Ishikawa (cell line): ENCODE results near the gene ABCD3.

Experiments used
- CEBPB ChIP-seq: IDR thresholded peaks from 2 replicates; pipeline ENCODE4 v1.6.1; 2012
- CREB1 ChIP-seq: IDR thresholded peaks from 2 replicates; pipeline ENCODE4 v1.6.1; 2012; ENCODE audit warnings: low read depth
- EP300 ChIP-seq: IDR thresholded peaks from 2 replicates; pipeline ENCODE4 v1.6.1; 2012; ENCODE audit warnings: borderline replicate concordance
- FOXM1 ChIP-seq: IDR thresholded peaks from 2 replicates; pipeline ENCODE4 v1.6.1; 2012; ENCODE audit warnings: low read depth, borderline replicate concordance
- NFIC ChIP-seq: IDR thresholded peaks from 2 replicates; pipeline ENCODE4 v1.6.1; 2012
- RAD21 ChIP-seq: IDR thresholded peaks from 2 replicates; pipeline ENCODE4 v1.6.1; 2012; ENCODE audit warnings: low read depth
- TAF1 ChIP-seq: IDR thresholded peaks from 2 replicates; pipeline ENCODE4 v1.6.1; 2012; ENCODE audit warnings: low read depth, mild to moderate bottlenecking
- YY1 ChIP-seq: IDR thresholded peaks from 2 replicates; pipeline ENCODE4 v1.6.1; 2012; ENCODE audit warnings: low read depth
- ZBTB7A ChIP-seq: IDR thresholded peaks from 2 replicates; pipeline ENCODE4 v1.6.1; 2012; ENCODE audit warnings: low read depth
- TF ChIP-seq, protein P1 (sequence below): IDR thresholded peaks from 2 replicates; pipeline ENCODE4 v1.6.1; 2012; ENCODE audit warnings: low read depth, mild to moderate bottlenecking
- TF ChIP-seq, protein P2 (sequence below): IDR thresholded peaks from 2 replicates; pipeline ENCODE4 v1.6.1; 2012
- TF ChIP-seq, protein P3 (sequence below): IDR thresholded peaks from 2 replicates; pipeline ENCODE4 v1.6.1; 2012

DNA sequence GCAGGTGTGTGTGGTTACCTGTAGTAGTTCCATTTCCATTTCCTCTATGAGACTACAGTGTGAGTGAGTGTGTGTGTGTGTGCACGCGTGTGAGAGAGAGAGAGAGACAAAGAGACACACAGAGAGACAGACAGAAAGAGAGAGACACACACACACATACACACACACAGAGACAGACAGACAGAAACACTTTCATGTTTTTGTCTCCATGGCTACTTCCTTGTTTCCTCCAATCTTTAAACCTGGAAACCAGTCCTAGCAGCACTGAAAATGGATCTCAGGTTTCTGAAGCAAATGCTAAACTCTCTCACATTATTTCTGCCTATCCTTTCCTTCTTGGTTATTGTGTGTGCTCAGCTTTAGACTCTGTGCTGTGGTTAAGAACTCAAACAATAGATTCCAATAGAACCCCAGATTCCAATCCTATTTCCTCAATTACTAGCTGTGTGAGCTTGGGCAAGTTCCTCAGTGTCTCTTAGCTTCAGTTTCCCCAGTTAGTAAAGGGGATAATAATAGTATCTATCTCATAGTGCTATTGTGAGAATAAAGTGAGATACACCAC is 22.4 kb upstream of the ABCD3 start:
- TF ChIP-seq YY1 = no peak
- TF ChIP-seq EP300 = no peak
- TF ChIP-seq ZBTB7A = no peak
- TF ChIP-seq, protein P1, sequence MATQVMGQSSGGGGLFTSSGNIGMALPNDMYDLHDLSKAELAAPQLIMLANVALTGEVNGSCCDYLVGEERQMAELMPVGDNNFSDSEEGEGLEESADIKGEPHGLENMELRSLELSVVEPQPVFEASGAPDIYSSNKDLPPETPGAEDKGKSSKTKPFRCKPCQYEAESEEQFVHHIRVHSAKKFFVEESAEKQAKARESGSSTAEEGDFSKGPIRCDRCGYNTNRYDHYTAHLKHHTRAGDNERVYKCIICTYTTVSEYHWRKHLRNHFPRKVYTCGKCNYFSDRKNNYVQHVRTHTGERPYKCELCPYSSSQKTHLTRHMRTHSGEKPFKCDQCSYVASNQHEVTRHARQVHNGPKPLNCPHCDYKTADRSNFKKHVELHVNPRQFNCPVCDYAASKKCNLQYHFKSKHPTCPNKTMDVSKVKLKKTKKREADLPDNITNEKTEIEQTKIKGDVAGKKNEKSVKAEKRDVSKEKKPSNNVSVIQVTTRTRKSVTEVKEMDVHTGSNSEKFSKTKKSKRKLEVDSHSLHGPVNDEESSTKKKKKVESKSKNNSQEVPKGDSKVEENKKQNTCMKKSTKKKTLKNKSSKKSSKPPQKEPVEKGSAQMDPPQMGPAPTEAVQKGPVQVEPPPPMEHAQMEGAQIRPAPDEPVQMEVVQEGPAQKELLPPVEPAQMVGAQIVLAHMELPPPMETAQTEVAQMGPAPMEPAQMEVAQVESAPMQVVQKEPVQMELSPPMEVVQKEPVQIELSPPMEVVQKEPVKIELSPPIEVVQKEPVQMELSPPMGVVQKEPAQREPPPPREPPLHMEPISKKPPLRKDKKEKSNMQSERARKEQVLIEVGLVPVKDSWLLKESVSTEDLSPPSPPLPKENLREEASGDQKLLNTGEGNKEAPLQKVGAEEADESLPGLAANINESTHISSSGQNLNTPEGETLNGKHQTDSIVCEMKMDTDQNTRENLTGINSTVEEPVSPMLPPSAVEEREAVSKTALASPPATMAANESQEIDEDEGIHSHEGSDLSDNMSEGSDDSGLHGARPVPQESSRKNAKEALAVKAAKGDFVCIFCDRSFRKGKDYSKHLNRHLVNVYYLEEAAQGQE = no peak
- no peak for TF ChIP-seq TAF1
- TF ChIP-seq NFIC = no peak
- no peak for TF ChIP-seq RAD21
- TF ChIP-seq CREB1 = no peak
- TF ChIP-seq CEBPB = no peak
- TF ChIP-seq, protein P2, sequence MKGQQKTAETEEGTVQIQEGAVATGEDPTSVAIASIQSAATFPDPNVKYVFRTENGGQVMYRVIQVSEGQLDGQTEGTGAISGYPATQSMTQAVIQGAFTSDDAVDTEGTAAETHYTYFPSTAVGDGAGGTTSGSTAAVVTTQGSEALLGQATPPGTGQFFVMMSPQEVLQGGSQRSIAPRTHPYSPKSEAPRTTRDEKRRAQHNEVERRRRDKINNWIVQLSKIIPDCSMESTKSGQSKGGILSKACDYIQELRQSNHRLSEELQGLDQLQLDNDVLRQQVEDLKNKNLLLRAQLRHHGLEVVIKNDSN = no peak
- TF ChIP-seq, protein P3, sequence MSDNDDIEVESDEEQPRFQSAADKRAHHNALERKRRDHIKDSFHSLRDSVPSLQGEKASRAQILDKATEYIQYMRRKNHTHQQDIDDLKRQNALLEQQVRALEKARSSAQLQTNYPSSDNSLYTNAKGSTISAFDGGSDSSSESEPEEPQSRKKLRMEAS = no peak
- no peak for TF ChIP-seq FOXM1
